Prostate gland (tissue), 2 donors: ENCODE measurements around the gene NPM1. TPM values are rescaled to one million over a fixed set of nuclear protein-coding genes. Genes with fewer than 3 reads are reported as not detected.

Experiments used
- DNase-seq: peaks from one replicate; pipeline ENCODE4 v3.0.0-alpha.2; 2019; ENCODE audit warnings: low spot score
- H3K27ac ChIP-seq, 2 donors: fragments of 200-600 bp; sonication (generic); 2 replicates each; pipeline ENCODE4 v1.5.1; 2017 to 2019
- H3K27me3 ChIP-seq: fragments of 200-600 bp; sonication (generic); replicated peaks from 2 replicates; pipeline ENCODE4 v1.5.1; 2019; ENCODE audit not compliant: insufficient read depth
- H3K36me3 ChIP-seq, 2 donors: fragments of 200-600 bp; sonication (generic); 1 replicate in 1 of 2; 2 replicates in 1 of 2; pipeline versions ENCODE4 v1.5.1 to v1.8.1; 2017 to 2019
- H3K4me1 ChIP-seq: fragments of 200-600 bp; sonication (generic); replicated peaks from 2 replicates; pipeline ENCODE4 v1.5.1; 2019
- H3K4me3 ChIP-seq, 2 donors: fragments of 200-600 bp; sonication (generic); 2 replicates each; pipeline ENCODE4 v1.5.1; 2017 to 2019
- H3K9me3 ChIP-seq: fragments of 200-600 bp; sonication (generic); 2 replicates; pipeline ENCODE4 v1.5.1; 2017
- CTCF ChIP-seq, 4 experiments: fragments of 200-600 bp in 2 of 4; fragments of 450-650 bp in 2 of 4; sonication (generic) in 2 of 4; IDR thresholded peaks; 1 replicate in 3 of 4; 2 replicates in 1 of 4; pipeline ENCODE4 v1.5.1; 2016 to 2019; ENCODE audit warnings: antibody characterized with exemption in 4 of 4, mild to moderate bottlenecking in 2 of 4, moderate library complexity in 2 of 4
- POLR2A ChIP-seq: fragments of 450-650 bp; IDR thresholded peaks from one replicate; pipeline ENCODE4 v1.6.1; 2016; ENCODE audit warnings: antibody characterized with exemption, mild to moderate bottlenecking
- POLR2AphosphoS5 ChIP-seq: sonication (generic); formaldehyde crosslinking; IDR thresholded peaks from one replicate; pipeline ENCODE4 v1.6.1; 2017; ENCODE audit warnings: antibody characterized with exemption
- WGBS: methylation state at CpG from one replicate; pipeline ENCODE4 v1.1.5; 2018; 5-methylcytosine and 5-hydroxymethylcytosine counted together
- intact Hi-C: fragments of 100-400 bp; cut with DNase I; formaldehyde crosslinking; loops from one replicate; pipeline ENCODE4 v1.14.2; 2022
- total RNA-seq, 2 donors: library from RNA; depleted of rRNA; stranded (reverse); fragments of >200 nt; gene quantifications; one replicate each; pipeline ENCODE4 v1.1.0, GENCODE V29; 2016

The NPM1 gene
- total RNA-seq, 2 donors from 2014 or later, result 397 to 544 TPM

GRCh38 chr5:171450423-171451331, 63.0 kb downstream of the NPM1 start:
- Histone ChIP-seq H3K36me3 (no peaks in the 10 kb centered on the region), H3K27me3 (no peaks in the 10 kb centered on the region)
- WGBS, result 15% methylated on average over 63 of the region's 88 CpGs

GRCh38 chr5:171451421-171451820, 63.8 kb downstream of the NPM1 start:
- 85% methylated on average over 15 of the region's 17 CpGs for WGBS
- intact Hi-C loops, result no loop called here
- TF ChIP-seq POLR2A (no peak), CTCF (IDR thresholded peaks at IDR 0.05) (no peak), POLR2AphosphoS5 (no peak)
- Histone ChIP-seq H3K4me1 (no peaks in the 10 kb centered on the region), H3K4me3 (no peak overlapping the region), H3K36me3 (no peaks in the 10 kb centered on the region), H3K9me3 (no peaks in the 10 kb centered on the region), H3K27me3 (no peaks in the 10 kb centered on the region), H3K27ac (peak overlapping the region in 1 of 2 donors; percentile 68)
- no peak for DNase-seq

More at GRCh38 chr5:171450423-171451331, 63.0 kb downstream of the NPM1 start:
- TF ChIP-seq CTCF (IDR thresholded peaks at IDR 0.05), result no peak
- TF ChIP-seq POLR2AphosphoS5, result no peak
- no peak for TF ChIP-seq POLR2A
- H3K4me3 ChIP-seq, result peak overlapping the region; percentile 33 to 36
- H3K27ac ChIP-seq, result peak overlapping the region; percentile 68 to 71
- DNase-seq, result no peak
- intact Hi-C loops, result no loop called here
- no peaks in the 10 kb centered on the region for H3K4me1 ChIP-seq
- no peaks in the 10 kb centered on the region for H3K9me3 ChIP-seq

GRCh38 chr5:171453056-171453725, 65.5 kb downstream of the NPM1 start:
- H3K27me3 ChIP-seq, result no peaks in the 10 kb centered on the region
- WGBS, result 92% methylated on average over 11 of the region's 11 CpGs
- no peak for DNase-seq
- no peak overlapping the region for H3K27ac ChIP-seq
- no peaks in the 10 kb centered on the region for H3K4me1 ChIP-seq
- H3K4me3 ChIP-seq, result no peak overlapping the region
- no peaks in the 10 kb centered on the region for H3K9me3 ChIP-seq
- intact Hi-C loops, result no loop called here
- H3K36me3 ChIP-seq, result no peaks in the 10 kb centered on the region
- no peak for TF ChIP-seq POLR2AphosphoS5

- WGBS, result 96% methylated on average over 2 of the region's 2 CpGs
- Histone ChIP-seq H3K9me3 (no peaks in the 10 kb centered on the region), H3K27ac (no peak overlapping the region), H3K36me3 (no peaks in the 10 kb centered on the region), H3K27me3 (no peaks in the 10 kb centered on the region), H3K4me3 (no peak overlapping the region), H3K4me1 (no peaks in the 10 kb centered on the region)
- no peak for DNase-seq
- TF ChIP-seq POLR2AphosphoS5 (no peak), CTCF (IDR thresholded peaks at IDR 0.05) (no peak), POLR2A (no peak)
- intact Hi-C loops, result no loop called here
Measured at GRCh38 chr5:171453988-171454387, 66.3 kb downstream of the NPM1 start.

GRCh38 chr5:171454549-171454948, 66.9 kb downstream of the NPM1 start:
- Histone ChIP-seq H3K9me3 (no peaks in the 10 kb centered on the region), H3K27ac (no peak overlapping the region), H3K36me3 (no peaks in the 10 kb centered on the region), H3K4me1 (no peaks in the 10 kb centered on the region), H3K4me3 (no peak overlapping the region), H3K27me3 (no peaks in the 10 kb centered on the region)
- TF ChIP-seq POLR2A, result no peak
- no peak for TF ChIP-seq CTCF (IDR thresholded peaks at IDR 0.05)
- no peak for TF ChIP-seq POLR2AphosphoS5
- 82% methylated on average over 10 of the region's 10 CpGs for WGBS
- intact Hi-C loops, result no loop called here
- no peak for DNase-seq
